ENCODE measurements around the gene ZNF555.
"Not testable (repeated sequence)": the region's sequence is repeated elsewhere in the genome, so short reads cannot be mapped to it uniquely, and the experiment has no call there.

The ZNF555 gene

DNA sequence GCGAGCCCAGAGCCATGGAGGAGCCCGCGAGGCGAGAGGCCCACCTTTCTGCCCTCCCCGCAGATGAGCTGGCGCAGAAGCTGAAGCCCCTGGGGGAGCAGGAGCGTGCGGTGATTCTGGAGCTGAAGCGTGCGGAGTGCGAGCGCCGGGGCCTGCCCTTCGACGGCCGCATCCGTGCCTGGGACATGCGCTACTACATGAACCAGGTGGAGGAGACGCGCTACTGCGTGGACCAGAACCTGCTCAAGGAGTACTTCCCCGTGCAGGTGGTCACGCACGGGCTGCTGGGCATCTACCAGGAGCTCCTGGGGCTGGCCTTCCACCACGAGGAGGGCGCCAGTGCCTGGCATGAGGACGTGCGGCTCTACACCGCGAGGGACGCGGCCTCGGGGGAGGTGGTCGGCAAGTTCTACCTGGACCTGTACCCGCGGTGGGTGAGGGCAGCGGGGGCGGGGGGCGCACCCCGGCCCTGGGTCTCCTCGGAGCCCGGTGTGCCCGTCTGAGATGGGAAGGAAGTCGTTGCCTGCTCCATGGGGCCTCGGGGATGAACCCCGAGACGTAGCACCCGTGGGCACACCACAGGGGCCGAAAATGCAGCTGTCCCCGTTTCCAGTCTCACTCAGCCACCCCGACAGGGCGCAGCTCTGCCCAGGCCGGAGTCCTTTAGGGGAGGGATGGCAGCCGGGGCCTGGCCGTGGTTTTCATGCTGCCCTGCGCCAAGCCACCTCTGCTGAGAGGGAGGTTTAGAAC is 33.7 kb upstream of the ZNF555 start:
- DNase-seq, result no peak

DNA sequence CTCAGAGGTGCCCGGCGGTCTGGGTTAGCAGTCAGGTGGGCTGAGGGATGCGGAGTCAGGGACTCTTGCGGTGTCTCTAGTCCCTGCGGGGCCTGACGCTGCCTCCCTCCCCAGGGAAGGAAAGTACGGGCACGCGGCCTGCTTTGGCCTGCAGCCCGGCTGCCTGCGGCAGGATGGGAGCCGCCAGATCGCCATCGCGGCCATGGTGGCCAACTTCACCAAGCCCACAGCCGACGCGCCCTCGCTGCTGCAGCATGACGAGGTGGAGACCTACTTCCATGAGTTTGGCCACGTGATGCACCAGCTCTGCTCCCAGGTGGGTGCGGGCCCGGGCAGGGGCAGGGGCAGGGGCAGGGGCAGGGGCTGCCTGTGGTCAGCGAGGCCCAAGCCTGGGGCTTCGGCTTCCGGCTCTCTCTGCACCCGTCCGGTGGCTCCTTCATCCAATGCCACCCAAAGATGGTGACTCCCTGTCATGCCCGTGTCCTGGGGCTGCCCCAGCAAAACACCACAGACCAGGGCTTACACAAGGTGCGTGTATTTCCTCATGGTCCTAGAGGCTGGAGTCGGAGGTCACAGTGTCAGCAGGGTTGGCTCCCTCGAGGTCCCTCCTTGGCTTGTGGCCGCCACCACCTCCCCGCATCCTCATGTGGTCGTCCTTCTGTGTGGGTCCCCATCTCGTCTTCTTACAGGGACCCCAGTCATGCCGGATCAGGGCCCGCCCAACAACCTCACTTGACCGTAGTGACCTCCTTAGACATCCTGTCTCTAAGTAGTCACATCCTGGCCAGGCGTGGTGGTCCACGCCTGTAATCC is 32.9 kb upstream of the ZNF555 start:
- DNase-seq, result no peak

DNA sequence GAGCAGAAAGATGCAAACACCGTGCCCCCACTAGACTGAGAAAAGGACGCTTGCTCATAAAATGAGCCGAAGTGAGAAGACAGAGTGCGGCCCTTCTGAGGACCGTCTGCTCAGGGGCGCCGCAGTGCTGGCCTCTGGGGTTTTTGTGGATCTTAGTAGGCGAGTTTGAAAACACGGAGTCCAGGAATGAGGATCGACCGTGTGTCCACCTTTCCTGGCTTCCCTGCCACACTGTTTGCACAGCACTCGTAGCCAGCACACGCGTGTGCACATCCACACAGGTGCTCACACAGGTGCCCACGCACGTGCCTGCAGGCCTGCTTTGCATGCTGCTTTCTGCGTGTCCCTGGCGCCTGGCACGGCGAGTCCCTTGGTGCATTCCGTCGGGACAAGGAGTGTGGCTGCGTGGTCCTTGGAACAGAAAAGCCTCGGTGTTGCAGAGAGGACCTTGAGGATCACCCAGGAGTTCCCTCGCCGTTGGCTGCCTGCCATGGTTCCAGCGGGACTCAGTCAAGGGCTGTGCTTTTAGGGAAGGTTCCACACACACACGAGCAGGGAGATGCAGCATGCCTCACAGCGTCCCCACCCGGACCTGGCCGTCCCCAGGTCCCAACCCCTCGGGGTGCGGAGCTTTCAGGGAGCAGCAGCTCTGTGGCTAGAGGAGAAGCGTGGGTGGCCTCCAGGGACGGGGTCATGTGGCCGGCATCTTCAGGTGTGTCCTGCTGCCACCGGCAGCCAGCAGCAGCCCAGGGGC is 31.7 kb upstream of the ZNF555 start:
- no peak for DNase-seq

DNA sequence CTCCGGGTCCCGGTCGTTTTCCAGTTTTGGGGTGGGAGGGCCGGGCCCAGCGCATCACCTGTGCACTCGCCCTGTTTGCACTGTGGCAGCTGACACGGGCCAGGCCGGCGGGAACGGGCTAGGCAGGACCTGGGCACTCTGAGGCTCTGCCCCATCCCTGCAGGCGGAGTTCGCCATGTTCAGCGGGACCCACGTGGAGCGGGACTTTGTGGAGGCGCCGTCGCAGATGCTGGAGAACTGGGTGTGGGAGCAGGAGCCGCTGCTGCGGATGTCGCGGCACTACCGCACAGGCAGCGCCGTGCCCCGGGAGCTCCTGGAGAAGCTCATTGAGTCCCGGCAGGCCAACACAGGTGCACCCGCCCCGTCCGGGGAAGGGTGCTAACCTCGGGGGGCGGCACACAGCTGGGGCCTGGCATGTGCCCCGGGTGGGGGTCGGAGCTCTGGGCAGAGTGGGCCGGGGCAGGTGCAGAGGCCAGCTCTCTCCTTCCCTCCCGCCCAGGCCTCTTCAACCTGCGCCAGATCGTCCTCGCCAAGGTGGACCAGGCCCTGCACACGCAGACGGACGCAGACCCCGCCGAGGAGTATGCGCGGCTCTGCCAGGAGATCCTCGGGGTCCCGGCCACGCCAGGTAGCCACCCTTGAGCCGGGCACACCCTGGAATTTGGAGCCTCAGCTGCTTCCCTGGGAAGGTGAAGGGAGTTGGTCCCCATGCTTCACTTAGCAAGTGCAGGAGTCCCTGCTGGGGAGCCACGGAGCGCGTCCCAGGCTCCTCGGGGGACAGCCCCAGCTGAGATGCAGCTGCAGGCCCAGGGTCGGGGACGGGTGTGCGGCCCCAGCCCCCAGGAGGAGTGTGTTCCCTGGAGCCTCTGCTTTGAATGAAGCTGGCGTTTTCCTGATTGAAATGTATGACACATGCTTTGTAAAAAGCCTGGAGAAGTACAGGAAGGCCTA is 30.9 kb upstream of the ZNF555 start:
- no peak for DNase-seq

DNA sequence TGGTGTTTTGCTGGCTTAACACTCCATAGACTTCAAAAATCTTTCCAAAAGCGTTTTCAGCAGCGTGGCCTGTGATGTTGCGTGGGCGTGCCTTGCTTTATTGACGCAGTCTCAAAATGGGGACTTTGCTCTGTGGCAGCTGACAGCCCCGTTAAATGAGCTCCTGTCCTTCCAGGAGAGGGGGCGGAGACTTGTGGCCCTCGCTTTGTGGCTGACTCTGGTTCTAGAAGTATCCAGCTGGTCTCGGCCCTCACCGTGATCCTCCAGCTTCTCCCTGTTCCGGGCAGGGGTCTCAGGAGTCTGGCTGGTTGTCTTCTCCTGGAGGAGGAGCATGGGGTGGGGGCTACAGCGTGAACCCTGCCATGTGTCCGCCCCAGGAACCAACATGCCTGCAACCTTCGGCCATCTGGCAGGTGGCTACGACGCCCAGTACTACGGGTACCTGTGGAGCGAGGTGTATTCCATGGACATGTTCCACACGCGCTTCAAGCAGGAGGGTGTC is 30.0 kb upstream of the ZNF555 start:
- DNase-seq, result no peak

- DNase-seq, result no peak
Measured at GRCh38 chr19:2811735-2812413, 29.4 kb upstream of the ZNF555 start.

DNA sequence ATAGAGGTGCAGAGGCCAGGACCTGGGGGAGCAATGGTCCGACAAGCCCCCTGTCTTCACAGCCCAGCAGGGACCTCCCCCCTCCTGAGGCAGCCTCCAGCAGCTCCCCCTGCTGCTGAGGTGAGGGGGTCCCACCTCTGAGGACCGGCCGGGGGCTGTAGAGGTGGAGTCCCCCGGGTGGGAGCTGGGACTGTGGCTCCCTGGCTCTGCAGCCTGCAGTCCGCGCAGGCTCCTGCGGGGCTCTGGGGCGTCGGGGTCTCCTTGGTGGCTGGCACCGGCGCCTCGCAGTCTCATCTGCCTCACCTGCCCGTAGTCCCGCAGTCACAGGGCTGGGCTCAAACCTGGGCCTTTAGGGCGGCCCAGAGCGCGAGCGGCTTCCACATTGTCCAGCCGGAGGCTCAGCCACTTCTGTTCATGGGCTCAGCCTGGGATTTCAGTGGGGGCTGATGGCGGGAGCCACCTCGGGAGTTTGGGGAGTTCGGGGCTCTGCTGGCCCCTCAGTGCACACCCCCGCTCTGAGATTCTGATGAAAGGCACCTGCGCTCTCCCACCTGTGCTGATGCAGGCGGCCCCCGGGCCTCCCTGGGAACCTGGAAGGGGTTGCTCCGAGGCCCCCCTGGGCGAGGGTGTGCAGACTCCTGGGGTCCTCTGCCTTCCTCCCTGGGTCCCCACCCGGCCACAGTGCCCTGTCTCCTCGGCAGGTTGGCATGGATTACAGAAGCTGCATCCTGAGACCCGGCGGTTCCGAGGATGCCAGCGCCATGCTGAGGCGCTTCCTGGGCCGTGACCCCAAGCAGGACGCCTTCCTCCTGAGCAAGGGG is 28.7 kb upstream of the ZNF555 start:
- no peak for DNase-seq

GRCh38 chr19:2813235-2814160 is 27.8 kb upstream of the ZNF555 start:
- no peak for DNase-seq

GRCh38 chr19:2814426-2814825 is 26.8 kb upstream of the ZNF555 start:
- no peak for DNase-seq

- DNase-seq, result no peak
Measured at GRCh38 chr19:2815191-2815614, 26.1 kb upstream of the ZNF555 start.

- DNase-seq, result no peak
Measured at GRCh38 chr19:2815923-2816322, 25.4 kb upstream of the ZNF555 start.

- no peak for DNase-seq
Measured at GRCh38 chr19:2816641-2817040, 24.6 kb upstream of the ZNF555 start.

DNA sequence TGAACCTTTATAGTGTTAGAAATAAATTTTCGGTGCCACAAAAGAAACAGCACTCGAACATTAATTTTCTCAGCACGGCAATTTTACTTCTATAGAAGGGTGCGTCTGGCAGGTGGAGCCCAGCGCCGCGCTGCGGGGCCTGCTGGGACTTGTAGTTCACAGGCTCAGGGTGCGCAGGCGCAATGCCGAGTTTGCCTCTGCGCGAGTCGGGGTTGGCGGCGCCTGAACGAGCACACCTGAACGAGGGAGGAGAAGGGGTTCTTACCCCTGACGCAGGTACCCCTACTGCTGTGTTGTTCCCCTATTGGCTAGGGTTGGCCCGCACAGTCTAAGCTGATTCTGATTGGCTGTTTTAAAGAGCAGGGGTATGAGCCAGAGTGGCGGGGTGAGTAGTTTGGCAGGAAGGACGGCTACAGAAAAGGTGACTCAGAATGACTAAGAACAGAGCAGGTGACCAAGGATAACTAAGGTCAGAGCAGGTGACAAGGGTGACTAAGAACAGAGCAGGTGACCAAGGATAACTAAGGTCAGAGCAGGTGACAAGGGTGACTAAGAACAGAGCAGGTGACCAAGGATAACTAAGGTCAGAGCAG is 23.9 kb upstream of the ZNF555 start:
- DNase-seq, result not testable (repeated sequence)

GRCh38 chr19:2819540-2820111 is 21.6 kb upstream of the ZNF555 start, which contains the start of gene ZNF554:
TSS of gene ZNF554 (plus strand) at chr19:2819868. CDS start at chr19:2820072, 204 bp downstream.
- DNase-seq, result peak; percentile 98

DNA sequence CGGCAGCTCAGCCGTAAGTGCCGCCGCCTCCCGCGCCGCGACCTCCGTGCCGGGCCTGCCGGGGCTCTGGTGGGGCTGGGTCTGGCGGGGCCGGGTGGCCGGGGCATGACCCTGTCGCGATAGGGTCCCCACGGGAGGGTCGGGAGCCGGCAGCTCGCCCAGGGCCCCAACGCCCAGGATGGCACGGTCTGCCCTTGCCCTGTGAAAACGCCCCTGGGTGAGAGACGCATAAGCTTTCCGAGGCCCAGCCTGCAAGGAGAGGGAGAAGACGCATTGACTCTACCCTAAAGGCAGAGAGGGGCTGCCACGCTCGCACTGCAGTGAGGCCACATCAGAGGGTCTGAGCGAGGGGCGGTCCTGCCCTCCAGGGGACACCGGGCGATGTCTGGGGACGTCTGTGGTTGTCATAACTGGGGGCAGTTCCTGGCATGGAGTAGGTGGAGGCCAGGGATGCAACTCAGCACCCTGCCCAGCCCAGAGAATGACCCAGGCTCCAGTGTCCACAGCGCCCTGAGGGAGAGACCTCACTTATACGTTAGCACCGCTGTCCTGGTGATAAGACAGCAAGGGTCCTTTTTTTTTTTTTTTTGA is 21.1 kb upstream of the ZNF555 start:
- DNase-seq, result peak; percentile 66

DNA sequence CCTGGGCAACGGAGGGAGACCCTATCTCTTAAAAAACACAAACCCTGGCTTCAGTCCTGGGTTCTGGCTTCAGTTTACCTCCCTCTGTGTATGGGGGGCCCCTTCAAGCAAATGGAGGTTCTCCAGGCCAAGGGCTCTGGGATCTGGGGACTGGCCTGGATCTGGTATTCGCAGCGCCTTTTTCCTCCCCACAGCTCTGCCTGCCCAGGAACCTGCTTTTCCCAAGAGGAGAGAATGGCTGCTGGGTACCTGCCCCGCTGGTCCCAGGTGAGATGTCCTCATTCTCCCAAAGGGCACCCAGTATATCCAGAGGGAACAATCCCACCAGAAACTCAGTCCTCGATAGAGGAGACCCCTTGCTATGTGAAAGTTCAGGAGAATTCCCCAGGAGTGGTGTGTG is 18.4 kb upstream of the ZNF555 start:
- DNase-seq, result no peak

DNA sequence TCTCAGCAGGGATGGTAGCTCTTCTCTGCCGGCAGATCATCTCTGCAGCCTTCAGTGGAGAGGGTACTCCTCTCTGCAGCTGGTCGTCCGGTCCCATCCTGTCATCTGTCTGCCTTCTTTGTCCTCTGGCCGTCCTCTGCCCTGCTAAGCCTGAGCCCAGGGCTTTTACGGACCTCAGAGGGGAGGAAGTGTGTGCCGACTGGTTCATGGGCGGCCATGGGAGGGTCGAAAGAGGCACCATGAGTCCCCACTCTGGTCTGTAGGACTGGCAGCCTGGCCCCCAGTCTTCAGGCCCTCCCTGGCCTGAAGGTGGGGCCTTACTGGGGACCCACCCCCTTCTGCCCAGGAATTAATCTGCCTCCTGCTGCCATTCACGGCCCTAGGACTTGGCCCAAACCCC is 17.6 kb upstream of the ZNF555 start:
- no peak for DNase-seq

DNA sequence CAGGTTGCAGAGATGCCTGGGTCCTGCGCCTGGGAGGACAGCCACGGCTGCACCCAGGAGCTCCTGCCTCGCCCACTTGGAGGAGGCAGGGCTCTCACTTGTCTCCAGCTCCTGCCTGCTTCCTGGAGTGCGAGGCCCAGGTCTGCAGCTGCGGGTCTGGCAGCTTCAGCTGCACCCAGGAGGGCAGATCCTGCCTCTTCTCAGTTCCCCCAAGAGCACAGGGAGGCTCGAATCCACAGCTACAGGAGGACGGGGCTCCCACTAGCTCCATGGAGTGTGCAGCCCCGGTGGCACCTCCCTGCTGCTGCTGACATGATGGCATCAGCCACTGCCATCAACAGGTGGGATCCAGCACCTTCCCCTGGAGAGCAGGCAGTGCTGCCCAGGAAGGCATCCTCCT is 17.1 kb upstream of the ZNF555 start:
- no peak for DNase-seq

Measured in retina (tissue), 1 donor.